NCI-H187 treated with DMSO at 0.1 percent for 48 hours (cell line): Measurements from ENCODE around the gene FGF1.

Experiments used
- DNase-seq: peaks from one replicate; lab custom pipeline; 2025; lab: John Stamatoyannopoulos, UW

FGF1 gene

DNA sequence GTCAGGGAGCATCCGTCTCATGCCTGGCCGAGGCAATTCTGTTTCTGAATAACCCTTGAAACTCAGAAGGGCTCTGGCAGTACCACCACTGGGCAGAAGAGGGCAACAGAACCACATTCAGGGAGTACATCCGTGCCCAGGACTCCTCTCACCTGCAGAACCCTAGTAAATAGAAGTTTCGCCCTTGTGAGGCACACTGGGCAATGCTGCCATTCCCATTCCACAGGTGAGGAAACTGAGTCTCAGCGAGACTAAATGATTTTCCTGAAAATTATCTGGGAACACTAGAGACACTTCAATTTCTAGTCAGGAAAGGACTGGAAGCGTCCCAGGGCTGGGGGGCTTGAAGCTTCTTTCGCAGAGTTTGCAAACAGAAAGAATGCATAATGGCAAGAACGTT lies 74.7 kb downstream of the FGF1 start:
- DNase-seq: no peak

GRCh38 chr5:142610176-142611001 lies 75.5 kb downstream of the FGF1 start:
- DNase-seq: no peak

DNA sequence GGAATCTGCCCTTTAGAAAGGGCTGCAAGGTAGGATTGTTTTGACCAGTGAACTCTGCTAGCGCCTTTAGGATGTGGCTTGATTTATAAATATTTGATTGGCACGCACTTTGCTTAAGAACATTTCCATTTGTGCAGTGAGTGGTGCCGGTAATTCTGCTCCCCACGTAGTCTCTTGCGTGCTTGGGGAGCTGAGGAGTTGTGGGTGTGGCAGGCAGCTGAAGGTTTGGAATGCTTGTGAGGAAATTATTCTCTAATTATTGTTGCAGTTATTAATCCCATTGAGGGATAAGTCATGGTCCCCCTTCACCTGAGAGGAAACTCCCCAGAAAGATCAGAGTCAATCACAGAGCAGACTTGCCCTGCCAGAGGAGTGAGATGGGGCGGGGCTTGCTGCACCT lies 76.7 kb downstream of the FGF1 start:
- no peak for DNase-seq

DNA sequence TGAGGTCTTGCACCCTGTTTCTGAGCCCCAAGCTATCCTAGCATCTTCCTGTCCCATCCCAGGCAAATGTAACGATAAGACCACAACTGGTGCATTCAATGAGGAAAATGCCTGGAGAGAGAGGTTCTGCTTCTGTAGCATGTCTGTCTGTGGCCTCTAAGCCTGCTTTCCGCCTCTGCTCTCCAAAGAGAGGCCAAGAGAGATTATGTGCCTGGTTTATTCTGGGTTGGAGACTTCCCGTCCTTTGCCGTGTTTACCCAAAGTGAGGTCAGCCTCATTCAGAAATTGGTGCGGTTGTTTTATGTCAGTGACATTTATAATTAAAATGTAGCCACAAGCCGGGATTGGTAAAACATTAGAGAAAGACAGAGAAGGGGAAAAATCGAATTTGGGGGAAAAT lies 77.8 kb downstream of the FGF1 start:
- DNase-seq: no peak

DNA sequence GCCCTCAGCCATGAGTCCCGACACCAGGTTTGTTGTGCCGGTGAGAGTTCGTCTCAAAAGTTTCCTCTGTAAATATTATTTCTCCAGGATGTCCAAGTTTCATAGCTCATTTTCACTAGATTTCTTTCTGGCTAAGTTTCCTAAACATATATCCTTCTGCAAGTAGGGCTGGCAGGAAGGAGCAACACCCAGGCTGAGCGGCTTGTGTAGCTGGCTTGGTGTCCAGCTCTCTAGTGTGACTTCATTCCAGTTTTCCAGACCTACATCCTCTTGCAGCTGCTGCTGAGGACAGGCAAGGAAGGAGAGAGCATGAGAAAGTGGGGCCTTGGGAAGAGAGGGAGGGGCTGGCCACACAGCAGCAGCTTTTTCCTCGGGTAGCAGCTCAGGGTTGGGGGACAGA lies 80.3 kb downstream of the FGF1 start:
- DNase-seq: no peak

DNA sequence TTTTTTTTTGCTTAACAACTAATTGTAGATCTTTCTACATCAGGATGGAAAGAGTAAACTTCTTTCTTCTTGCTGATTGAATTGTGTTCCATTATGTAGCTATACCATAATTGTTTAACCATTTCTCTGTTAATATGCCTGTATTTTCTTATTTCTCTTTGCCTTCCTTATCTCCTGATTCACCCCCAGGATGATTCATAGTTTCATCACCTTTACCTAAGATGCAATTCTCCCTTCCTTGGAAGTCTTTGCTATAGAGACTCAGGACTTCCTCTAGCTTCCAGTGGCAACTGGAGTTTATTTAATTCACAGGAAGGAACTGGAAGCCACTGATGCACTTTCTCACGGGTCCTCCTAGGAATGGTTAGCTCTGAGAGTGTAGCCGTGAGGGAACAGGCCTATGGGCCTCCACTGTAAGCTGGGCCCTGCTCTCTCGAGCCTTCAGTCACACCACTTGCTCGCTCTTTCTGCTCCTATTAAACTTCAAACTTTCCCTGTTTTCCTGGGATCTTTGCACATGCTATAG lies 83.1 kb downstream of the FGF1 start:
- DNase-seq: no peak

GRCh38 chr5:142601432-142601831 lies 84.5 kb downstream of the FGF1 start:
- DNase-seq: no peak

DNA sequence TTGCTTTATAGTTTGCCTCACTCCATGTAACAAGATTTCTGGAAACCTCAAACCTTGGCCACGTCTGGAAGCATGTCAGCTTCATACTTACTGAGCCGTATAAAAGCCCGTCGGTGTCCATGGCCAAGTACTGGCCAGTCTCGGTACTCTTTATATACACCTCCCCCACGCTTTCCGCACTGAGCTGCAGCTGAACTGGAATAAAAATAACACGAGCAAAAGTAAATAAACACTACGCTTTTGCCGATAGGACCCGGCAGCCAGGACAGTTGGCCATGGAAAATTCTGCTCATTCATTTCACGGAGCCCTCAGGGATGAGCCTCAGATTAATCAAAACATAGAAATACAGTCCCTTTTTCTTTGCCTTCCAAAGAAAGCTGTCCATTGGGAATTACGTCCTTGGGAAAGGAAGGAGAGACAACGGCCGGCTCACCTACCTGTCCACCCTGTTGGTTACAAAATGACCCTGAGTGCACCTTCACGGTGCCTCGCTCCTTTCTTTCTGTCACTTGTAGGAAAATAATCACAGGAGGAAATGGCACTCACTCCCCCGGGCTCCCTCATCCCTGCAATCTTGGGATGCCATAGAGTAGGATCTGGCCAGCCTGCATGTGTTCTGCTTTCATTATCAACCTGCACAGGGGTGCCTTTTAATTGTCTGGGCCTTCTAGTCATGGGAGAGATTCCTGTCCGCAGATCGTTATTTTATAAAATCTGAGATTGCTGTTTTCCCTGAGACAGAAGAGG lies 85.1 kb downstream of the FGF1 start:
- no peak for DNase-seq

- DNase-seq: no peak
Observed at GRCh38 chr5:142600092-142600491, 85.8 kb downstream of the FGF1 start.

DNA sequence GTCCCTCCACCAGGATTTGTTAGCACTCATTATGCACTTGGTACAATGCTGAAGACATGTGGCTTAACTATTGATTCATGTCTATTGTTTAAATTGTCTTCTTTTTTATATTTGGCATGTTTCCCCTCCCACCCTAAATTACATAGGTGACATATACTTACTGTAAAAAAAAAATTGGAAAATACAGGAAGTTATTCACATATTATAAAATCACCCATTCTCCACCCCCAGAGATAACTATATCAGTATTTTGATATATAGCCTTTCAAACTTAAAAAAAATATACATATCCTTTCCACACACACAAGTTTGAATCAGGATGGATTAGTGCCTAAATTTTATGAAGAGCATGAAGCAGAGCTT lies 87.6 kb downstream of the FGF1 start:
- no peak for DNase-seq

DNA sequence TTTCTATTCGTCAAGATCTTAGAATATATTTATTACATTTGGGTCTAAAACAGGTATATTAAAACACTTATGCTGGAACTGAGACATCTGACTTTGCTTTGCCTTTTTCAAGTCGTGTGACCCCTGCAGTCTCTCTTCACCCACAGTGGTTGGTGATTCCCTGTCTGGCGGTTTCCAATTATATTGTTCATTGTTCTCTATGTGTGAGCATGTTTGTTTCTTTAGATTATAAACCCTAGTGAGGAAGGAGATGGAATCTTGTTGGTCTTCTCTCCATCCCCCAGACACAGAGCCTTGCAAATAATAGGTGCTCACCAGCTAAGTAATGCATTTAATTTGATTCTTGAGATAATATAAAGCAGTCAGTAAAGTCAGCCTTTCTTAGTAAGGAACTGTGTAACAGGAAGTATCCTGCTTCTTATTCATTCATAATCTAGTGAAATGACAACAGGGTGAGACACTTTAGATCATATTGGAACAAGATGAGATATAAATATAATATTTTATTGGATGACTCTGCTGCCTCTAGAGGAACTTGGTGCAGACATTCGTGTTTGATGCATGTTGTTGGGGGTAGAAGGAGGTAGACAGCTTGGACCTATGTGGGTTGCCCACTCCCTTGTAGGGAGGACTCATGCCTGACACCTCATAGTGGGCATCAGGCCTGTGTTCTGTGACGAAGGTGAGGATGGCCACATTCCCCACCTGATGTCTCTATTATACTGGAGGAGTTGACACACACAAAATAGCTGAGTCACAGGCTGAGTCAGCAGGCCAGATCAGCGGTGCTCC lies 88.1 kb downstream of the FGF1 start:
- no peak for DNase-seq

GRCh38 chr5:142597025-142597424 lies 88.9 kb downstream of the FGF1 start:
- DNase-seq: no peak

DNA sequence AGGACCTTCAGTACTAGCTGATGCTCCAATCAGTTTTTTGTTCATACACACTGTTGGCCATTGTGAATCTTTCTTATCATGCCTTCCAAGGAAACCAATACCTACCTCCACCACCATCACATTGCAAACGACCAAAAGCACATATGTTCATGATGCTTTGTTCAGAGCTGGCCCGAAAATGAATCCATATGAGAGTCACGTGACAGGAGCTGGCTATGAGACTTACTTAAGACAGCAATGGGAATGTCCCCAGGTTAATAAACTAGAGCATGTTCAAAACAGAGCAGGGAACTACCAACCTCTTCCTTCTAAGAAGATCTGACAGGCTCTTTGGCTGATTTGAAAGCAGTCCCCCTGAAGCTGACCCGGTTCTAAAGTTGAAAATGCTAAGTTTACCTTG lies 93.5 kb downstream of the FGF1 start:
- DNase-seq: no peak

GRCh38 chr5:142590451-142591231 lies 95.2 kb downstream of the FGF1 start:
- no peak for DNase-seq

GRCh38 chr5:142589720-142590119 lies 96.2 kb downstream of the FGF1 start:
- no peak for DNase-seq

DNA sequence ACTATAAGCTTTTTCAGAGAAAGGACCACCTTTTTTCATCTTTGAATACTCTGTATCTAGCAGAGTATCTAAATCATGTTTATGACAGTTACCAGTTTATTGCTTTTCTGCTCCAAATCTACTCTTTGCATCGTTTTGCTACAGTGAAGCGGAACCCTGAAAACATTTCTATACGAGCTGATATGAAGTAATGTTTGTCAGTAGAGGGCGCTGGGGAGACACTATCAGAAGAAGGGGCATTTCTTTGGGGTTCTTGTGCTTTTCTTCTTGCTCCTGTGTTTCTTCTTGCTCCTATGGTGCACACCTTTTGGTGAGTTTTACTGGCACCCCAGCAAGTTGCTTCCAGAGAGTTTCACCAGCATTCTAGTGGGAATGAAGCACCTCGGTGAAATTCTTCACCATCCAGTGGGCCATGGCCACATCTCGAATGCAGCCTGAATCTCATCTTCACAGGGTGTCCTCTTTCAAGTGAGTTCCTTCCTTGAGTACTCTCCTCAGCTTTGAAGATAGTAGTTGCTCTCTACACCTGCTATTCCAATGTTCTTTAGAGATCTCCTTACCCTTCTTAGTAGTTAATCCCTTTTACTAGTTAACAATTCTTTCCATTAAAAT lies 98.4 kb downstream of the FGF1 start:
- no peak for DNase-seq

GRCh38 chr5:142586552-142586951 lies 99.3 kb downstream of the FGF1 start:
- no peak for DNase-seq

DNA sequence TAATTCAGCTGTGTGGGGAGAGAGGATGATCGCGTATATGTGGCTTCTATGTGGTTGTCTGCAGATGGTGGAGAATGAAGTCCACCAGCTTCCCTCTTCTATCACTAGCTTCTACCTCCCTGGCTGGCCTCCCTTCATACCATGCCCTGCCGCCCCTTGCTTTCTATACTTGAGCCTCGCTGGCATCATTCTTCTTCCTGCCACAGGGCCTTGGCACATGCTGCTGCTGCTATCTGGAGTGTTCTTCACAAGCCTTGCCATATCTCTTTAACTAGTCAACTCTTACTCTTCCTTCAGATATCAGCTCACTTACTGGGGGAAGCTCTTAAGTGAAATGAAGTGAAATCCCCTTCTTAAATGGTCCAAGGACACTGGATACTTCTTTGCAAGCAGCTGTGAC lies 100.4 kb downstream of the FGF1 start:
- DNase-seq: no peak

- DNase-seq: no peak
Observed at GRCh38 chr5:142584891-142585290, 101.0 kb downstream of the FGF1 start.

GRCh38 chr5:142578161-142578830 lies 107.6 kb downstream of the FGF1 start:
- no peak for DNase-seq

GRCh38 chr5:142576804-142577203 lies 109.1 kb downstream of the FGF1 start:
- no peak for DNase-seq
